HFFc6 (cell line): ENCODE measurements around the gene CENPF. TPM values are rescaled to one million over a fixed set of nuclear protein-coding genes. Genes with fewer than 3 reads are reported as not detected.
"Not testable (repeated sequence)": the region's sequence is repeated elsewhere in the genome, so short reads cannot be mapped to it uniquely, and the experiment has no call there.

Experiments used
- DNase-seq: peaks from one replicate; pipeline ENCODE4 v3.0.0-alpha.2; 2018
- H3K27ac Mint-ChIP-seq: 2 replicates; pipeline ENCODE4 v1.8.0; 2020; ENCODE audit warnings: mild to moderate bottlenecking, mixed read lengths
- H3K27me3 Mint-ChIP-seq: 2 replicates; pipeline ENCODE4 v1.8.0; 2021; ENCODE audit warnings: mild to moderate bottlenecking, moderate library complexity, mixed read lengths; ENCODE audit not compliant: insufficient read depth
- H3K36me3 Mint-ChIP-seq: 2 replicates; pipeline ENCODE4 v1.8.0; 2021; ENCODE audit warnings: low read depth, mixed read lengths
- H3K4me1 Mint-ChIP-seq: 2 replicates; pipeline ENCODE4 v1.8.0; 2020; ENCODE audit warnings: low read depth, mixed read lengths
- H3K4me3 Mint-ChIP-seq: 2 replicates; pipeline ENCODE4 v1.8.0; 2020; ENCODE audit warnings: mild to moderate bottlenecking, moderate library complexity, mixed read lengths
- H3K9me3 Mint-ChIP-seq: 2 replicates; pipeline ENCODE4 v1.8.0; 2020; ENCODE audit warnings: mild to moderate bottlenecking, mixed read lengths
- CTCF ChIP-seq: fragments of 200-600 bp; sonication (generic); IDR thresholded peaks from 2 replicates; pipeline ENCODE4 v1.5.0; 2021; ENCODE audit warnings: antibody characterized with exemption, mild to moderate bottlenecking
- total RNA-seq, 6 experiments: library from RNA; stranded (reverse); fragmentation: NEBNext Ultra II Directional; extraction: Animal tissue kit (Norgen Biotek cat#: 25700); gene quantifications; 2 replicates in 1 of 6; 3 replicates in 5 of 6; pipeline ENCODE4 v1.2.3, GENCODE V29; 2021

Gene CENPF
- total RNA-seq, 6 experiments from 2014 or later: 36.8 to 79.2 (median 76.6) TPM

- no peak for TF ChIP-seq CTCF
- DNase-seq: no peak
- H3K4me3 Mint-ChIP-seq: no peak overlapping the region
- no peak overlapping the region for H3K27ac Mint-ChIP-seq
- peaks cover 31% of the 10 kb centered on the region for H3K4me1 Mint-ChIP-seq
- H3K27me3 Mint-ChIP-seq: peaks cover 6% of the 10 kb centered on the region
- H3K9me3 Mint-ChIP-seq: no peaks in the 10 kb centered on the region
- no peaks in the 10 kb centered on the region for H3K36me3 Mint-ChIP-seq
Measured at GRCh38 chr1:214586621-214587020, 16.4 kb upstream of the CENPF start.

GRCh38 chr1:214587165-214587564 is 15.8 kb upstream of the CENPF start:
- DNase-seq: no peak
- peaks cover 25% of the 10 kb centered on the region for H3K4me1 Mint-ChIP-seq
- H3K4me3 Mint-ChIP-seq: no peak overlapping the region
- no peaks in the 10 kb centered on the region for H3K9me3 Mint-ChIP-seq
- TF ChIP-seq CTCF: no peak
- no peak overlapping the region for H3K27ac Mint-ChIP-seq
- H3K27me3 Mint-ChIP-seq: peaks cover 6% of the 10 kb centered on the region
- H3K36me3 Mint-ChIP-seq: no peaks in the 10 kb centered on the region

- no peaks in the 10 kb centered on the region for H3K9me3 Mint-ChIP-seq
- peaks cover 12% of the 10 kb centered on the region for H3K4me1 Mint-ChIP-seq
- no peak overlapping the region for H3K27ac Mint-ChIP-seq
- H3K27me3 Mint-ChIP-seq: peaks cover 6% of the 10 kb centered on the region
- no peak for TF ChIP-seq CTCF
- no peaks in the 10 kb centered on the region for H3K36me3 Mint-ChIP-seq
- H3K4me3 Mint-ChIP-seq: no peak overlapping the region
- no peak for DNase-seq
Measured at GRCh38 chr1:214588963-214589597, 13.9 kb upstream of the CENPF start.

- Mint-ChIP-seq H3K36me3 (no peaks in the 10 kb centered on the region), H3K4me3 (no peak overlapping the region), H3K4me1 (no peaks in the 10 kb centered on the region), H3K27me3 (peaks cover 5% of the 10 kb centered on the region), H3K27ac (no peak overlapping the region), H3K9me3 (no peaks in the 10 kb centered on the region)
- DNase-seq: no peak
- peak; percentile 64 for TF ChIP-seq CTCF
Measured at GRCh38 chr1:214590696-214591095, 12.3 kb upstream of the CENPF start.

GRCh38 chr1:214591918-214592317 is 11.1 kb upstream of the CENPF start:
- H3K9me3 Mint-ChIP-seq, H3K36me3 Mint-ChIP-seq, DNase-seq, H3K4me1 Mint-ChIP-seq, H3K4me3 Mint-ChIP-seq, H3K27ac Mint-ChIP-seq, H3K27me3 Mint-ChIP-seq: not testable (repeated sequence)

- Mint-ChIP-seq H3K36me3 (no peaks in the 10 kb centered on the region), H3K4me3 (no peak overlapping the region), H3K27me3 (peaks cover 7% of the 10 kb centered on the region), H3K27ac (no peak overlapping the region), H3K4me1 (no peaks in the 10 kb centered on the region), H3K9me3 (no peaks in the 10 kb centered on the region)
- no peak for DNase-seq
- no peak for TF ChIP-seq CTCF
Measured at GRCh38 chr1:214593158-214593557, 9.8 kb upstream of the CENPF start.
